ENCODE data around the gene TNS3.

GRCh38 chr7:47256016-47256415, 325.9 kb downstream of the TNS3 start:
- no peak for TF ChIP-seq CTCF (IDR thresholded peaks at IDR 0.05)
- TF ChIP-seq POLR2A (IDR thresholded peaks at IDR 0.05) = no peak
